ENCODE results near the gene PPARGC1A.

The PPARGC1A gene

GRCh38 chr4:23911675-23912455 is 22.0 kb upstream of the PPARGC1A start:
- no peak for TF ChIP-seq CTCF (IDR thresholded peaks at IDR 0.05; ENCODE audit: low read depth, low read length)
- H3K4me3 ChIP-seq (ENCODE audit: low read depth, low read length): no peak overlapping the region

GRCh38 chr4:23909671-23910070 is 19.8 kb upstream of the PPARGC1A start:
- TF ChIP-seq CTCF (IDR thresholded peaks at IDR 0.05; ENCODE audit: low read depth, low read length): no peak

GRCh38 chr4:23906839-23907238 is 17.0 kb upstream of the PPARGC1A start:
- H3K4me3 ChIP-seq (ENCODE audit: low read depth, low read length): no peak overlapping the region
- TF ChIP-seq CTCF (IDR thresholded peaks at IDR 0.05; ENCODE audit: low read depth, low read length): no peak

More at GRCh38 chr4:23909671-23910070, 19.8 kb upstream of the PPARGC1A start:
- H3K4me3 ChIP-seq (ENCODE audit: low read depth, low read length): no peak overlapping the region

- H3K4me3 ChIP-seq (ENCODE audit: low read depth, low read length): no peak overlapping the region
- TF ChIP-seq CTCF (IDR thresholded peaks at IDR 0.05; ENCODE audit: low read depth, low read length): no peak
Measured at GRCh38 chr4:23904639-23905071, 14.8 kb upstream of the PPARGC1A start.

DNA sequence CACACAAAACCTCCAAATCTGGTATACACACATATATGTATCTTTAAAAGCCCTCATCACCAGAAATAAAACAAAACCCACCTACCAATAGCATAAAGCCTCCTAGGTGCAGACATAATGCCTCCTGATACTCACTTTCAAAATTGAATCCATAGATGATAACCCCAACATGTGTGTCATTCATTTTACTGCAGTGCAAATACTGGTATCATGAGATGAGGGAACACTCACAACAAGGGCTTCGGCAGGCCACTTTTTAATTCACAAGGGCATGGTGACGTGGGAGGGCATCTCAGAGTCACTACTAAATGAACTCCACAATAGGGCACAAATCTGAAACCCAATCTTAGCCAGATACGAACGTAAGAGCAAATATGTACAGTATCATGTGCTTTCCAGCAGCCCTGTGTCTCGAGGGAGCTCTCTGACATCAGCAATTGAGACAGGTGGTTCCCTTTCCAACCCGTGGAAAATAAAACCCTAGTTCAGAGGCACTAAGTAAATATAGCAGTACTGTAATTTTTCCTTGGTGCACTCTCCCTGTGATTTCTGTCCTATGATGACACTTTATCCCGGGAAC is 14.1 kb upstream of the PPARGC1A start:
- TF ChIP-seq CTCF (IDR thresholded peaks at IDR 0.05; ENCODE audit: low read depth, low read length): no peak
- no peak overlapping the region for H3K4me3 ChIP-seq (ENCODE audit: low read depth, low read length)

DNA sequence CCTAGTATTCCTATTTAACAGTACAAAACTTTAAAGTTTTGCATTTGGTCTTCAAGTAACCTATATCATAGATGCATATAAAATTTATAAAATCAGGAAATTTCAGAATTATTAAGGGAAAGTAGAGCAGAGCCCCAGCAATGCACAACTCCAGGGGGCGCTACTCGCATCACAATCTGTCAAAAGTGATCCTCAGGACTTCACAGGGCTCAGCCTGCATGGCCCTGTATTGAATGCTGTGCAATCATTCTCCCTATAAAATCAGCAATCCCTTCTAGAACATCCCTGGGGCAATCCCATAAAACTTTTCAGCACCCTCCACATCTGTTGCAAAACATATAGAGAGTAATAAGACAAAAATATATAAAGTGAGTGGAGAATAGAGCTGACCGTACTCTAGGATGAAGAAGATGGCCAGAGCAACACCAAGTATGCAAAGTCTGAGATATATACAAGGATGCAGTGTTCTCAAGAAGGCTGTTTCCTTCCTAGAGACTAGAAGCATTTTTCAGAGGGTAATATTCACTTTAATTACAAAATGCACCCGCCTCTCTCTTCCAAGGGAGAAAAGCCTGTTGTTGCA is 12.5 kb upstream of the PPARGC1A start:
- no peak for TF ChIP-seq CTCF (IDR thresholded peaks at IDR 0.05; ENCODE audit: low read depth, low read length)
- H3K4me3 ChIP-seq (ENCODE audit: low read depth, low read length): no peak overlapping the region

GRCh38 chr4:23900636-23901035 is 10.8 kb upstream of the PPARGC1A start:
- no peak overlapping the region for H3K4me3 ChIP-seq (ENCODE audit: low read depth, low read length)
- no peak for TF ChIP-seq CTCF (IDR thresholded peaks at IDR 0.05; ENCODE audit: low read depth, low read length)

Data from WI38 (cell line).